Thyroid gland (tissue), 4 donors: ENCODE measurements around the gene GKN1.

Source experiments
- CTCF ChIP-seq, 6 experiments: fragments of 200-600 bp in 3 of 6; fragments of 450-650 bp in 3 of 6; sonication (generic) in 3 of 6; IDR thresholded peaks; one replicate each; pipeline ENCODE4 v1.5.1; 2016 to 2019; ENCODE audit warnings: antibody characterized with exemption in 6 of 6, mild to moderate bottlenecking in 2 of 6, inconsistent platforms in 1 of 6, moderate library complexity in 1 of 6
- POLR2A ChIP-seq, 2 donors: fragments of 450-650 bp; IDR thresholded peaks; one replicate each; pipeline ENCODE4 v1.6.1; 2017; ENCODE audit warnings: antibody characterized with exemption in 2 of 2, mild to moderate bottlenecking in 2 of 2, moderate library complexity in 1 of 2

GRCh38 chr2:69007603-69008002 lies 33.2 kb downstream of the GKN1 start:
- TF ChIP-seq POLR2A (IDR thresholded peaks at IDR 0.05) (no peak), CTCF (IDR thresholded peaks at IDR 0.05) (no peak)
